Uterus (tissue), 2 donors: ENCODE data around the gene TEN1.

ENCODE experiments used
- CTCF ChIP-seq, 4 experiments: fragments of 200-600 bp in 2 of 4; fragments of 450-650 bp in 2 of 4; sonication (generic) in 2 of 4; IDR thresholded peaks; one replicate each; pipeline ENCODE4 v1.5.1; 2016 to 2019; ENCODE audit warnings: antibody characterized with exemption in 4 of 4, mild to moderate bottlenecking in 2 of 4, moderate library complexity in 1 of 4
- POLR2A ChIP-seq, 2 donors: fragments of 450-650 bp; IDR thresholded peaks; one replicate each; pipeline ENCODE4 v1.6.1; 2016; ENCODE audit warnings: antibody characterized with exemption in 2 of 2, mild to moderate bottlenecking in 1 of 2, moderate library complexity in 1 of 2

GRCh38 chr17:76008630-76009425 lies 29.8 kb downstream of the TEN1 start:
- no peak for TF ChIP-seq POLR2A (IDR thresholded peaks at IDR 0.05)
- no peak for TF ChIP-seq CTCF (IDR thresholded peaks at IDR 0.05)
